DND-41 (cell line): ENCODE measurements around the gene NRDC.

ENCODE experiments used
- ATAC-seq: fragments of 200-7000 bp; cut with Tn5 transposase; 3 replicates; pipeline ENCODE4 v1.9.1; 2021; ENCODE audit warnings: low read depth; ENCODE audit not compliant: insufficient read depth
- DNase-seq: peaks from one replicate; pipeline ENCODE4 v3.0.0-alpha.2; 2020
- H2AFZ ChIP-seq: 2 replicates; pipeline ENCODE4 v1.6.0; 2012; ENCODE audit warnings: low read depth, low read length
- H3K27ac ChIP-seq: 2 replicates; pipeline ENCODE4 v1.5.1; 2012; ENCODE audit warnings: low read length, inconsistent platforms
- H3K27me3 ChIP-seq: fragments of 200-600 bp; sonication (generic); 2 replicates; pipeline ENCODE4 v1.6.0; 2012; ENCODE audit warnings: low read length, mild to moderate bottlenecking, inconsistent platforms; ENCODE audit not compliant: insufficient read depth, poor library complexity
- H3K36me3 ChIP-seq: 2 replicates; pipeline ENCODE4 v1.5.1; 2012; ENCODE audit warnings: low read length, inconsistent platforms; ENCODE audit not compliant: insufficient read depth
- H3K4me1 ChIP-seq: 2 replicates; pipeline ENCODE4 v1.5.1; 2012; ENCODE audit warnings: mild to moderate bottlenecking, low read length; ENCODE audit not compliant: insufficient read depth
- H3K4me2 ChIP-seq: 2 replicates; pipeline ENCODE4 v1.6.0; 2012; ENCODE audit warnings: mild to moderate bottlenecking, moderate library complexity, low read length, inconsistent platforms; ENCODE audit not compliant: insufficient read depth
- H3K4me3 ChIP-seq, 2 experiments: fragments of 200-600 bp in 1 of 2; shearing (Covaris generic) in 1 of 2; 2 replicates each; pipeline ENCODE4 v1.5.1; 2012 to 2016; ENCODE audit warnings: inconsistent platforms in 2 of 2, low read length in 2 of 2, mild to moderate bottlenecking in 2 of 2, low read depth in 1 of 2, moderate library complexity in 1 of 2
- H3K79me2 ChIP-seq: 2 replicates; pipeline ENCODE4 v1.6.0; 2012; ENCODE audit warnings: low read length, inconsistent platforms; ENCODE audit not compliant: insufficient read depth
- H3K9ac ChIP-seq: 2 replicates; pipeline ENCODE4 v1.6.0; 2012; ENCODE audit warnings: low read depth, mild to moderate bottlenecking, inconsistent platforms, low read length, moderate library complexity
- H3K9me3 ChIP-seq: 2 replicates; pipeline ENCODE4 v1.5.1; 2012; ENCODE audit warnings: low read length, moderate library complexity, mild to moderate bottlenecking, inconsistent platforms; ENCODE audit not compliant: insufficient read depth, severe bottlenecking
- H4K20me1 ChIP-seq: 2 replicates; pipeline ENCODE4 v1.6.0; 2012; ENCODE audit warnings: low read length; ENCODE audit not compliant: insufficient read depth
- CTCF ChIP-seq: IDR thresholded peaks from 2 replicates; pipeline ENCODE4 v1.5.1; 2012; ENCODE audit warnings: borderline replicate concordance, low read length, moderate library complexity, mild to moderate bottlenecking; ENCODE audit not compliant: poor library complexity, severe bottlenecking; ENCODE audit errors: extremely low read depth
- EZH2 ChIP-seq: IDR thresholded peaks from 3 replicates; pipeline ENCODE4 v1.6.1; 2012; ENCODE audit warnings: borderline replicate concordance, low read depth, mild to moderate bottlenecking, moderate library complexity, low read length, inconsistent platforms; ENCODE audit not compliant: severe bottlenecking

Gene NRDC

GRCh38 chr1:51755437-51755836 lies 123.1 kb downstream of the NRDC start:
- Histone ChIP-seq H3K27me3 (no peaks in the 10 kb centered on the region), H3K27ac (no peak overlapping the region), H2AFZ (no peak overlapping the region), H3K36me3 (0 out of 2 replicates have a peak, but pooled peaks cover 4% of the 10 kb centered on the region), H4K20me1 (no peaks in the 10 kb centered on the region), H3K4me2 (no peak overlapping the region), H3K4me1 (no peaks in the 10 kb centered on the region), H3K79me2 (no peaks in the 10 kb centered on the region), H3K4me3 (no peak overlapping the region), H3K9ac (no peak overlapping the region), H3K9me3 (no peaks in the 10 kb centered on the region)
- ATAC-seq (no peak), DNase-seq (no peak)
- no peak for TF ChIP-seq EZH2
- no peak for TF ChIP-seq CTCF

GRCh38 chr1:51754666-51755065 lies 123.9 kb downstream of the NRDC start:
- DNase-seq (no peak), ATAC-seq (no peak)
- no peaks in the 10 kb centered on the region for H3K4me1 ChIP-seq
- 0 out of 2 replicates have a peak, but pooled peaks cover 4% of the 10 kb centered on the region for H3K36me3 ChIP-seq
- H3K9me3 ChIP-seq = no peaks in the 10 kb centered on the region
- no peak overlapping the region for H3K4me2 ChIP-seq
- H3K4me3 ChIP-seq = no peak overlapping the region
- TF ChIP-seq CTCF = no peak
- TF ChIP-seq EZH2 = no peak
- no peak overlapping the region for H3K27ac ChIP-seq
- H3K27me3 ChIP-seq = no peaks in the 10 kb centered on the region
- no peaks in the 10 kb centered on the region for H4K20me1 ChIP-seq
- H3K79me2 ChIP-seq = no peaks in the 10 kb centered on the region
- no peak overlapping the region for H3K9ac ChIP-seq
- no peak overlapping the region for H2AFZ ChIP-seq

- no peak overlapping the region for H3K4me2 ChIP-seq
- DNase-seq = no peak
- TF ChIP-seq EZH2 (no peak), CTCF (no peak)
- H3K36me3 ChIP-seq = 0 out of 2 replicates have a peak, but pooled peaks cover 4% of the 10 kb centered on the region
- H3K9ac ChIP-seq = no peak overlapping the region
- H3K9me3 ChIP-seq = no peaks in the 10 kb centered on the region
- H2AFZ ChIP-seq = no peak overlapping the region
- ATAC-seq = peak; percentile 84
- no peaks in the 10 kb centered on the region for H4K20me1 ChIP-seq
- H3K79me2 ChIP-seq = no peaks in the 10 kb centered on the region
- no peaks in the 10 kb centered on the region for H3K4me1 ChIP-seq
- H3K4me3 ChIP-seq = no peak overlapping the region
- H3K27ac ChIP-seq = no peak overlapping the region
- H3K27me3 ChIP-seq = no peaks in the 10 kb centered on the region
These were observed 124.6 kb downstream of the NRDC start for GRCh38 chr1:51753969-51754368.
